Tibial nerve (tissue), 4 donors: ENCODE results near the gene AP1G1. TPM values are rescaled to one million over a fixed set of nuclear protein-coding genes. Genes with fewer than 3 reads are reported as not detected.

ENCODE experiments used
- DNase-seq, 2 donors: peaks; one replicate each; pipeline ENCODE4 v3.0.0-alpha.2; 2019; ENCODE audit warnings: low spot score in 2 of 2
- H3K27ac ChIP-seq, 4 donors: fragments of 200-600 bp; sonication (generic) in 3 of 4; one replicate each; pipeline ENCODE4 v1.5.1; 2017 to 2019; ENCODE audit warnings: mild to moderate bottlenecking in 1 of 4
- H3K27me3 ChIP-seq, 2 donors: fragments of 200-600 bp; sonication (generic) in 1 of 2; one replicate each; pipeline versions ENCODE4 v1.5.1 to v1.6.0; 2017 to 2019
- H3K36me3 ChIP-seq, 3 donors: fragments of 200-600 bp; sonication (generic); one replicate each; pipeline ENCODE4 v1.5.1; 2018 to 2019
- H3K4me1 ChIP-seq, 4 donors: fragments of 200-600 bp; sonication (generic) in 3 of 4; one replicate each; pipeline ENCODE4 v1.5.1; 2017 to 2019
- H3K4me3 ChIP-seq, 4 donors: fragments of 200-600 bp; sonication (generic) in 3 of 4; one replicate each; pipeline ENCODE4 v1.5.1; 2017 to 2019; ENCODE audit warnings: mild to moderate bottlenecking in 1 of 4, moderate library complexity in 1 of 4
- H3K9me3 ChIP-seq, 4 donors: fragments of 200-600 bp; sonication (generic) in 3 of 4; one replicate each; pipeline ENCODE4 v1.5.1; 2017 to 2019
- CTCF ChIP-seq, 5 experiments: fragments of 200-600 bp in 3 of 5; fragments of 450-650 bp in 2 of 5; sonication (generic) in 3 of 5; IDR thresholded peaks; one replicate each; pipeline ENCODE4 v1.5.1; 2016 to 2019; ENCODE audit warnings: antibody characterized with exemption in 5 of 5, mild to moderate bottlenecking in 3 of 5, moderate library complexity in 2 of 5
- EP300 ChIP-seq, 2 donors: sonication (generic); formaldehyde crosslinking; IDR thresholded peaks; one replicate each; pipeline ENCODE4 v1.6.1; 2017; ENCODE audit warnings: antibody characterized with exemption in 2 of 2, mild to moderate bottlenecking in 1 of 2
- POLR2A ChIP-seq, 2 donors: fragments of 450-650 bp; IDR thresholded peaks; one replicate each; pipeline ENCODE4 v1.6.1; 2017; ENCODE audit warnings: antibody characterized with exemption in 2 of 2, mild to moderate bottlenecking in 2 of 2, moderate library complexity in 2 of 2
- WGBS, 2 donors: methylation state at CpG; one replicate each; pipeline ENCODE4 v1.1.5; 2018; 5-methylcytosine and 5-hydroxymethylcytosine counted together
- total RNA-seq, 4 donors: library from RNA; depleted of rRNA; stranded (reverse); fragments of >200 nt; gene quantifications; one replicate each; pipeline ENCODE4 v1.1.0, GENCODE V29; 2016

AP1G1 gene
- total RNA-seq, 4 donors from 2014 or later: 68.4 to 100 (median 95.6) TPM

GRCh38 chr16:71746442-71747046 lies 62.1 kb downstream of the AP1G1 start:
- no peak overlapping the region for H3K4me3 ChIP-seq
- 58 to 64% methylated on average over 7 of the region's 7 CpGs for WGBS, 2 donors
- H3K36me3 ChIP-seq: peaks cover 0 to 93% (median 13%) of the 10 kb centered on the region in 3 donors
- H3K27me3 ChIP-seq: no peaks in the 10 kb centered on the region
- TF ChIP-seq POLR2A (IDR thresholded peaks at IDR 0.05): no peak
- TF ChIP-seq CTCF (IDR thresholded peaks at IDR 0.05): peak; percentile 31 to 60 (median 56)
- no peak overlapping the region for H3K27ac ChIP-seq
- no peak for DNase-seq
- no peaks in the 10 kb centered on the region for H3K9me3 ChIP-seq
- H3K4me1 ChIP-seq: no peaks in the 10 kb centered on the region

GRCh38 chr16:71738855-71739254 lies 69.8 kb downstream of the AP1G1 start:
- WGBS, 2 donors: 94 to 96% methylated on average over 4 of the region's 4 CpGs

GRCh38 chr16:71737501-71737900 lies 71.1 kb downstream of the AP1G1 start:
- H3K4me3 ChIP-seq: no peak overlapping the region
- TF ChIP-seq POLR2A (IDR thresholded peaks at IDR 0.05) (no peak), CTCF (IDR thresholded peaks at IDR 0.05) (no peak), EP300 (IDR thresholded peaks at IDR 0.05) (no peak)
- H3K4me1 ChIP-seq: no peaks in the 10 kb centered on the region
- peaks cover 0 to 85% (median 9%) of the 10 kb centered on the region in 3 donors for H3K36me3 ChIP-seq
- H3K9me3 ChIP-seq: no peaks in the 10 kb centered on the region
- 96 to 97% methylated on average over 6 of the region's 6 CpGs for WGBS, 2 donors
- DNase-seq: no peak
- no peaks in the 10 kb centered on the region for H3K27me3 ChIP-seq
- H3K27ac ChIP-seq: no peak overlapping the region

More at GRCh38 chr16:71738855-71739254, 69.8 kb downstream of the AP1G1 start:
- H3K4me3 ChIP-seq: no peak overlapping the region
- H3K27me3 ChIP-seq: no peaks in the 10 kb centered on the region
- no peak for TF ChIP-seq POLR2A (IDR thresholded peaks at IDR 0.05)
- TF ChIP-seq EP300 (IDR thresholded peaks at IDR 0.05): no peak
- no peak for TF ChIP-seq CTCF (IDR thresholded peaks at IDR 0.05)
- H3K27ac ChIP-seq: no peak overlapping the region
- H3K36me3 ChIP-seq: peaks cover 0 to 85% (median 4%) of the 10 kb centered on the region in 3 donors
- DNase-seq: no peak
- H3K4me1 ChIP-seq: no peaks in the 10 kb centered on the region
- H3K9me3 ChIP-seq: no peaks in the 10 kb centered on the region

- no peaks in the 10 kb centered on the region for H3K4me1 ChIP-seq
- no peaks in the 10 kb centered on the region for H3K27me3 ChIP-seq
- TF ChIP-seq CTCF (IDR thresholded peaks at IDR 0.05): no peak
- no peak for TF ChIP-seq POLR2A (IDR thresholded peaks at IDR 0.05)
- no peak for TF ChIP-seq EP300 (IDR thresholded peaks at IDR 0.05)
- 60 to 64% methylated on average over 5 of the region's 5 CpGs for WGBS, 2 donors
- no peak for DNase-seq
- peaks cover 0 to 76% (median 10%) of the 10 kb centered on the region in 3 donors for H3K36me3 ChIP-seq
- H3K27ac ChIP-seq: no peak overlapping the region
- H3K4me3 ChIP-seq: no peak overlapping the region
- H3K9me3 ChIP-seq: no peaks in the 10 kb centered on the region
Observed at GRCh38 chr16:71734511-71734910, 74.1 kb downstream of the AP1G1 start.

- WGBS, 2 donors: 57 to 59% methylated on average over 3 of the region's 3 CpGs
- no peaks in the 10 kb centered on the region for H3K9me3 ChIP-seq
- no peak for DNase-seq
- H3K27me3 ChIP-seq: no peaks in the 10 kb centered on the region
- TF ChIP-seq EP300 (IDR thresholded peaks at IDR 0.05) (no peak), CTCF (IDR thresholded peaks at IDR 0.05) (no peak), POLR2A (IDR thresholded peaks at IDR 0.05) (no peak)
- peaks cover 0 to 57% (median 6%) of the 10 kb centered on the region in 3 donors for H3K36me3 ChIP-seq
- no peaks in the 10 kb centered on the region for H3K4me1 ChIP-seq
- H3K4me3 ChIP-seq: no peak overlapping the region
- no peak overlapping the region for H3K27ac ChIP-seq
Observed at GRCh38 chr16:71732587-71732986, 76.0 kb downstream of the AP1G1 start.
